GM20000 (cell line): ENCODE data around the gene FCAMR.

Source experiments
- DNase-seq: peaks from one replicate; pipeline ENCODE4 v3.0.0; 2012; ENCODE audit warnings: low spot score
- CTCF ChIP-seq: IDR thresholded peaks from 2 replicates; pipeline ENCODE4 v1.5.1; 2012; ENCODE audit warnings: mild to moderate bottlenecking, control low read depth; ENCODE audit errors: extremely low read depth, missing control alignments

Gene FCAMR

GRCh38 chr1:206987873-206988272 lies 17.6 kb upstream of the FCAMR start:
- TF ChIP-seq CTCF = no peak
- DNase-seq = no peak

- no peak for TF ChIP-seq CTCF
- DNase-seq = no peak
Observed at GRCh38 chr1:206986885-206987284, 16.6 kb upstream of the FCAMR start.

GRCh38 chr1:206986402-206986801 lies 16.1 kb upstream of the FCAMR start:
- DNase-seq = no peak
- no peak for TF ChIP-seq CTCF

GRCh38 chr1:206985162-206985749 lies 15.0 kb upstream of the FCAMR start:
- no peak for TF ChIP-seq CTCF
- no peak for DNase-seq

- DNase-seq = peak; percentile 76
- TF ChIP-seq CTCF = peak; percentile 81
Observed at GRCh38 chr1:206982216-206982615, 12.0 kb upstream of the FCAMR start.

GRCh38 chr1:206979379-206980043 lies 9.3 kb upstream of the FCAMR start:
- peak; percentile 28 for DNase-seq
- TF ChIP-seq CTCF = peak; percentile 60

GRCh38 chr1:206978259-206978658 lies 8.0 kb upstream of the FCAMR start:
- DNase-seq = no peak
- TF ChIP-seq CTCF = no peak
